Chondrocyte (in vitro differentiated cells): Measurements from ENCODE around the gene GXYLT2. TPM values are rescaled to one million over a fixed set of nuclear protein-coding genes. Genes with fewer than 3 reads are reported as not detected.
A peak's percentile ranks its signal among the peaks of the same experiment; 100 is the strongest.
"Not testable (repeated sequence)": the region's sequence is repeated elsewhere in the genome, so short reads cannot be mapped to it uniquely, and the experiment has no call there.

Experiments
- DNase-seq: peaks from one replicate; pipeline ENCODE4 v3.0.0; 2021; ENCODE audit warnings: mixed read lengths, low spot score
- H3K27ac Mint-ChIP-seq: one replicate; pipeline ENCODE4 v1.8.0; 2021; ENCODE audit warnings: mild to moderate bottlenecking, moderate library complexity, mixed read lengths; ENCODE audit not compliant: unreplicated experiment
- H3K27me3 Mint-ChIP-seq: 2 replicates; pipeline ENCODE4 v1.8.0; 2021; ENCODE audit warnings: low read depth, mixed read lengths
- H3K36me3 Mint-ChIP-seq: 2 replicates; pipeline ENCODE4 v1.8.0; 2021; ENCODE audit warnings: low read depth, mixed read lengths
- H3K4me1 Mint-ChIP-seq: 2 replicates; pipeline ENCODE4 v1.8.0; 2021; ENCODE audit warnings: low read depth, mild to moderate bottlenecking, mixed read lengths
- H3K4me3 Mint-ChIP-seq: one replicate; pipeline ENCODE4 v1.8.0; 2021; ENCODE audit warnings: mild to moderate bottlenecking, moderate library complexity, mixed read lengths; ENCODE audit not compliant: unreplicated experiment
- H3K9me3 Mint-ChIP-seq: 2 replicates; pipeline ENCODE4 v1.8.0; 2021; ENCODE audit warnings: low read depth, mixed read lengths
- total RNA-seq: library from RNA; stranded (reverse); gene quantifications from 3 replicates; pipeline ENCODE4 v1.2.1, GENCODE V29; 2021
- TF ChIP-seq, protein P1 (sequence below): fragments of 200-600 bp; sonication (generic); IDR thresholded peaks from 2 replicates; pipeline ENCODE4 v1.5.0; 2021; ENCODE audit warnings: antibody characterized with exemption, mild to moderate bottlenecking, moderate library complexity

GXYLT2 gene
- total RNA-seq, 1 donor from 2014 or later = 99.3 TPM

DNA sequence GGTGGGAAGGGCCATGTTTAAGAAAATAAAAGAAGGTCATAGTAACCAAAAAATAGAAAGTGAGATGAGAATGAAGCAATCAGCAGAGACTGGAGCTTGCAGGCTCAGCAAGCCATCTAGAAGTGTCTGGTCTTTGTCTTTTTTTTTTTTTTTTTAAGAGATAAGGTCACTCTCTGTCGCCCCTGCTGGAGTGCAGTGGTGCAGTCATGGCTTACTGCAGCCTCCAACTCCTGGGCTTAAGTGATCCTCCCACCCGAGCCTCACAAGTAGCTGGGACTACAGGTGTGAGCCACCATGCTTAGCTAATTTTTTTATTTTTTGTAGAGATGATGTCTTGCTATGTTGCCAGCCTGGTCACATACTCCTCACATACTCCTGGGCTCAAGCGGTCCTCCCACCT is 36.2 kb downstream of the GXYLT2 start:
- H3K9me3 Mint-ChIP-seq = peaks cover 3% of the 10 kb centered on the region
- H3K4me3 Mint-ChIP-seq = no peak overlapping the region
- H3K27me3 Mint-ChIP-seq = no peaks in the 10 kb centered on the region
- H3K27ac Mint-ChIP-seq = peak overlapping the region; percentile 45
- peaks cover 13% of the 10 kb centered on the region for H3K4me1 Mint-ChIP-seq
- H3K36me3 Mint-ChIP-seq = peaks cover 26% of the 10 kb centered on the region
- TF ChIP-seq, protein P1, sequence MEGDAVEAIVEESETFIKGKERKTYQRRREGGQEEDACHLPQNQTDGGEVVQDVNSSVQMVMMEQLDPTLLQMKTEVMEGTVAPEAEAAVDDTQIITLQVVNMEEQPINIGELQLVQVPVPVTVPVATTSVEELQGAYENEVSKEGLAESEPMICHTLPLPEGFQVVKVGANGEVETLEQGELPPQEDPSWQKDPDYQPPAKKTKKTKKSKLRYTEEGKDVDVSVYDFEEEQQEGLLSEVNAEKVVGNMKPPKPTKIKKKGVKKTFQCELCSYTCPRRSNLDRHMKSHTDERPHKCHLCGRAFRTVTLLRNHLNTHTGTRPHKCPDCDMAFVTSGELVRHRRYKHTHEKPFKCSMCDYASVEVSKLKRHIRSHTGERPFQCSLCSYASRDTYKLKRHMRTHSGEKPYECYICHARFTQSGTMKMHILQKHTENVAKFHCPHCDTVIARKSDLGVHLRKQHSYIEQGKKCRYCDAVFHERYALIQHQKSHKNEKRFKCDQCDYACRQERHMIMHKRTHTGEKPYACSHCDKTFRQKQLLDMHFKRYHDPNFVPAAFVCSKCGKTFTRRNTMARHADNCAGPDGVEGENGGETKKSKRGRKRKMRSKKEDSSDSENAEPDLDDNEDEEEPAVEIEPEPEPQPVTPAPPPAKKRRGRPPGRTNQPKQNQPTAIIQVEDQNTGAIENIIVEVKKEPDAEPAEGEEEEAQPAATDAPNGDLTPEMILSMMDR = peak; percentile 27
- DNase-seq = no peak

DNA sequence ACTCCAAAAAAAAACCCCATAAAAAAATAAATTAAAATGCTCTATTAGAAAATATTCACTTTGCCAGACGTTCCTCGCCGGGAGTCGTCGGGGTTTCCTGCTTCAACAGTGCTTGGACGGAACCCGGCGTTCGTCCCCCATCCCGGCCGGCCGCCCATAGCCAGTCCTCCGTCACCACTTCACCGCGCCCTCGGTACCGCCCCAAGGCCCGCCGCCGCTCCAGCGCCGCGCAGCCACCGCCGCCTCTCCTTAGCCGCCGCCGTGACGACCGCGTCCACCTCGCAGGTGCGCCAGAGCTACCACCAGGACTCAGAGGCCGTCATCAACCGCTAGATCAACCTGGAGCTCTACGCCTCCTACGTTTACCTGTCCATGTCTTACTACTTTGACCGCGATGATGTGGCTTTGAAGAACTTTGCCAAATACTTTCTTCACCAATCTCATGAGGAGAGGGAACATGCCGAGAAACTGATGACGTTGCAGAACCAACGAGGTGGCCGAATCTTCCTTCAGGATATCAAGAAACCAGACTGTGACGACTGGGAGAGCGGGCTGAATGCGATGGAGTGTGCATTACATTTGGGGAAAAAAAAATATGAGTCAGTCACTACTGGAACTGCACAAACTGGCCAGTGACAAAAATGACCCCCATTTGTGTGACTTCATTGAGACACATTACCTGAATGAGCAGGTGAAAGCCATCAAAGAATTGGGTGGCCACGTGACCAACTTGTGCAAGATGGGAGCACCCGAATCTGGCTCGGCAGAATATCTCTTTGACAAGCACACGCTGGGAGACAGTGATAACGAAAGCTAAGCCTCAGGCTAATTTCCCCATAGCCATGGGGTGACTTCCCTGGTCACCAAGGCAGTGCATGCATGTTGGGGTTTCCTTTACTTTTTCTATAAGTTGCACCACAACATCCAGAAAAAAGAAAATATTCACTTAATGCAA is 41.2 kb downstream of the GXYLT2 start:
- not testable (repeated sequence) for H3K4me3 Mint-ChIP-seq, H3K9me3 Mint-ChIP-seq, DNase-seq, H3K27me3 Mint-ChIP-seq, H3K27ac Mint-ChIP-seq
- Mint-ChIP-seq H3K4me1 (peaks cover 13% of the 10 kb centered on the region), H3K36me3 (peaks cover 23% of the 10 kb centered on the region)

DNA sequence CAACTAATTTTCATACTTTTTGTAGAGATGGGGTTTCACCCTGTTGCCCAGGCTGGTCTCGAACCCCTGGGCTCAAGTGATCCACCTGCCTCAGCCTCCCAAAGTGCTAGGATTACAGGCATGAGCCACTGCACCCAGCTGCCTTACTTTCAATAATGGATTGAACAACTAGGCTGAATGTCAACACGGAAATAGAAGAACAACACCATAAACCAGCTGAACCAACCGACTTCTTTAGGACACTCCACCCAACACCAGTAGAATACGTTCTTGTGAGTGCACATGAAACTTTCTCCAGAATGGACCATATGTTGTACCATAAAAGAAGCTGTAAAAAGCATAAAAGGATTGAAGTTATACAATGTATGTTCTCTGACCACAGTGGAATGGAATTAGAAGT is 42.9 kb downstream of the GXYLT2 start:
- Mint-ChIP-seq H3K4me3 (no peak overlapping the region), H3K27me3 (no peaks in the 10 kb centered on the region), H3K27ac (no peak overlapping the region), H3K36me3 (peaks cover 18% of the 10 kb centered on the region), H3K4me1 (no peaks in the 10 kb centered on the region), H3K9me3 (no peaks in the 10 kb centered on the region)
- no peak for DNase-seq
- TF ChIP-seq, protein P1 = no peak

DNA sequence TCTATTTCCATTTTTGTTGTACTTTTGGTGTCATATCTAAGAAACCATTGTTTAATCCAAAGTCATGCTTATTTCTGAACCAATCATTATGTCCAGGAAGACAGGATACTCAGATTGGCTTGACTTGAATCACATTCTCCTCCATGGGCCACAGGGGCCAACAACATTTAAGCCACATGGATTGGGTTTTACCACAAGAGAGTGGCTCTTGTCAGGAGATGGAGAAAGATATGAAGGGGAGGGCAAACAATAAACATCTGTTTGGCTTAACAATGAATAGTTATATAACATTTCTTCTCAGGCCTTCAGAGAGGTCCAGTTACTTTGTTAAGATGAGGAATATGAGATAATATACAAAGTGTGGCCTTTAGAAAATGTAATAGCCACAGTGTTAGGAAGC is 44.6 kb downstream of the GXYLT2 start:
- TF ChIP-seq, protein P1 = no peak
- no peak for DNase-seq
- H3K27me3 Mint-ChIP-seq = no peaks in the 10 kb centered on the region
- no peaks in the 10 kb centered on the region for H3K9me3 Mint-ChIP-seq
- H3K36me3 Mint-ChIP-seq = peaks cover 16% of the 10 kb centered on the region
- peaks cover 7% of the 10 kb centered on the region for H3K4me1 Mint-ChIP-seq
- H3K27ac Mint-ChIP-seq = no peak overlapping the region
- H3K4me3 Mint-ChIP-seq = no peak overlapping the region

DNA sequence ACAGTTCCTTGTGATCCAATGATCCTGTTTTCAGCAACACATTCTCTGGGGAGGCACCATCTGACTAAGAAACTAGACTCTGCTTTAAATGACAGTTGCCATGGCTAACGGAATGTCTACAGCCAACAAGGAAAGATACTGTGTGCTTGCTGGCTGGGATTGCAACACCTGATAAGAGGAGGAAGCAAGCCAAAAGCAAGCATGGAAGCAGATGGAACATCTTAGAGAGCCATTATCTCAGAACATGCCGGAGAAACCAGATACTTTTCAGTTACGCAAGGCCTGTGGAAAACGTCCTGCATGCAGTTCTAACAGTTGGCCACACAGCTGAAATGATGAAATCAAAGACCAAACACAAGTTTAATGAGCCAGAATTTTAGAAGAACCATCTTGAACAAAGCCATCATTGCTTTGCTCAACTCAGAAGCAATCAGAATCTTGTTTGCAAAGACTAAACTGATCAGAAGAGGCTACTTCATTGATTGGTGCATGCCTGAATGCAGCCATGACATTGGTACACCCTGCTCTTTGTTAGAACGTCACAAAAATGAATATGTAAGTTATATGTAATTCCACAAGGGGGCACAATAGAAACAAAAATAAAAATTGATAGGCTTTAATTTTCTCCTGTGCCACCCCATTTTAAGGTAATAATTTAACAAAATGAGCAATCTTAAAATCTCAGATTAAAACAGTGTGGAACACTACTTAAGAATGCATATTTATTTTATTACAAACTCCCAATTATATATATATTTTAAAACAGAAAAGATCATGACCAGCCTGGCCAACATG is 50.8 kb downstream of the GXYLT2 start:
- Mint-ChIP-seq H3K36me3 (peaks cover 3% of the 10 kb centered on the region), H3K9me3 (no peaks in the 10 kb centered on the region), H3K4me3 (peak overlapping the region; percentile 16), H3K27ac (peak overlapping the region; percentile 94), H3K27me3 (no peaks in the 10 kb centered on the region), H3K4me1 (peaks cover 25% of the 10 kb centered on the region)
- TF ChIP-seq, protein P1 = peak; percentile 90
- no peak for DNase-seq
